ENCODE measurements around the gene ARID3B. TPM values are rescaled to one million over a fixed set of nuclear protein-coding genes. Genes with fewer than 3 reads are reported as not detected.

ARID3B gene
- total and polyA plus RNA-seq, 2 of the 13 experiments (the other 11 are each of a cell fraction or from before 2014, with no cell fraction given), result 5.3 to 12.8 TPM

DNA sequence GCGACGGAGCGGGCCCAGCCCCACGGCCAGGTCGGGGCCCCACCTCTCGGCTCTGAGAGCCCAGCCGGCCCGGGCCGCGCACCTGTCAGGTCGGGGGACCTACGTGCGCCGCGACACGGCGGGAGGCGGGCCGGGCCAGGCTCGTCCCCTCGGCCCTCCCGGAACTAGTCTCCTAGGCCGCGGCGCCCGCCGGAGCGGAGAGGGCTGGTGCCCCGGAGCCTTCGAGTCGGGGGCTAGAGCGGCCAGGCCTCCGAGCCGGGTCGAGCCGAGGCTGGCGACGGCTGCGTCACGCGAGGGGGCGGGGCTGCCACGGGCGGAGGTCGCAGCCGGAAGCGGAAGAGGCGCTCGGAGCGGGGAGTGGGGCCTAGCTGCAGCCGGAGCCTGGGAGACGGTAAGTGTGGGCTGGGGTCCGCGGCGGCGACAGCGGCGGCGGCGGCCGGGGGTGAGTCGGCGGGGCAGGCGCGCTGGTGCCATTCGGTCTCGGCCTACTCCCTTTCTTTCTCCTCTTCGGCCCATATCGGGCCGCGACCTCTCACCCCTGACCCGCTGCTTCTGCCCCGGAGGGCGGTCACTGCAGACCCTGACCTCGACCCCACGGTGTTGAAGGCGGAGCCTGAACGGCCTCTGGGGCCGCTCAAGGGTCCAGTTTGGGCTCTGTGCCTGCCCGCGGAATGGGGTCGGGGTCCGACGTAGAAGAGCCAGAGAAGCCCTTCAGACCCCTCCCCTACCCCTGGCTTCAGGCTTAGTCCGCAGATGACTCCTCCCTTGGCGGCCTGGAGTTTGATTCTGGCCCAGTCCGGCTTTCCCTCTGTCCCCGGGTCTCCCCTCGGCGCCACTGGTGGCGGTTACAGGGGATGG is 74.7 kb downstream of the ARID3B start, which contains the start of gene CLK3 (continued):
- TF ChIP-seq ZNF484 (CRISPR knock-in tag; IDR thresholded peaks at IDR 0.05; ENCODE audit: borderline replicate concordance, low read depth) (no peak), HES4 (CRISPR knock-in tag; IDR thresholded peaks at IDR 0.05; ENCODE audit: borderline replicate concordance) (peak; percentile 97), ZNF780A (CRISPR knock-in tag; IDR thresholded peaks at IDR 0.05) (no peak), ZNF33A (CRISPR knock-in tag; IDR thresholded peaks at IDR 0.05; ENCODE audit: borderline replicate concordance) (peak; percentile 56; the same call in 1 of the 2 replicates), ZMYM3 (CRISPR knock-in tag; IDR thresholded peaks at IDR 0.05) (no peak), GATAD2A (CRISPR knock-in tag; IDR thresholded peaks at IDR 0.05) (no peak), YY1 (IDR thresholded peaks at IDR 0.05; ENCODE audit: insufficient read depth, insufficient replicate concordance, low read depth, low read length) (peak; percentile 84), MAZ (IDR thresholded peaks at IDR 0.05; ENCODE audit: borderline replicate concordance, low read depth, low read length) (peak; percentile 80; the same call in 1 of the 2 replicates), MAZ (CRISPR knock-in tag; IDR thresholded peaks at IDR 0.05; ENCODE audit: low read depth) (peak; percentile 98), ZNF549 (CRISPR knock-in tag; IDR thresholded peaks at IDR 0.05) (peak; percentile 14; the same call in 1 of the 2 replicates), ZBTB3 (CRISPR knock-in tag; IDR thresholded peaks at IDR 0.05; ENCODE audit: borderline replicate concordance, low read depth) (0 out of 2 replicates have a peak, but pooled peaks have one; percentile 74), ZNF136 (CRISPR knock-in tag; IDR thresholded peaks at IDR 0.05; ENCODE audit: low read depth) (no peak), ZSCAN20 (CRISPR knock-in tag; IDR thresholded peaks at IDR 0.05; ENCODE audit: borderline replicate concordance) (peak; percentile 74; the same call in 1 of the 2 replicates), ELF1 (CRISPR knock-in tag; IDR thresholded peaks at IDR 0.05) (peak; percentile 82)
- TF ChIP-seq, protein P1, sequence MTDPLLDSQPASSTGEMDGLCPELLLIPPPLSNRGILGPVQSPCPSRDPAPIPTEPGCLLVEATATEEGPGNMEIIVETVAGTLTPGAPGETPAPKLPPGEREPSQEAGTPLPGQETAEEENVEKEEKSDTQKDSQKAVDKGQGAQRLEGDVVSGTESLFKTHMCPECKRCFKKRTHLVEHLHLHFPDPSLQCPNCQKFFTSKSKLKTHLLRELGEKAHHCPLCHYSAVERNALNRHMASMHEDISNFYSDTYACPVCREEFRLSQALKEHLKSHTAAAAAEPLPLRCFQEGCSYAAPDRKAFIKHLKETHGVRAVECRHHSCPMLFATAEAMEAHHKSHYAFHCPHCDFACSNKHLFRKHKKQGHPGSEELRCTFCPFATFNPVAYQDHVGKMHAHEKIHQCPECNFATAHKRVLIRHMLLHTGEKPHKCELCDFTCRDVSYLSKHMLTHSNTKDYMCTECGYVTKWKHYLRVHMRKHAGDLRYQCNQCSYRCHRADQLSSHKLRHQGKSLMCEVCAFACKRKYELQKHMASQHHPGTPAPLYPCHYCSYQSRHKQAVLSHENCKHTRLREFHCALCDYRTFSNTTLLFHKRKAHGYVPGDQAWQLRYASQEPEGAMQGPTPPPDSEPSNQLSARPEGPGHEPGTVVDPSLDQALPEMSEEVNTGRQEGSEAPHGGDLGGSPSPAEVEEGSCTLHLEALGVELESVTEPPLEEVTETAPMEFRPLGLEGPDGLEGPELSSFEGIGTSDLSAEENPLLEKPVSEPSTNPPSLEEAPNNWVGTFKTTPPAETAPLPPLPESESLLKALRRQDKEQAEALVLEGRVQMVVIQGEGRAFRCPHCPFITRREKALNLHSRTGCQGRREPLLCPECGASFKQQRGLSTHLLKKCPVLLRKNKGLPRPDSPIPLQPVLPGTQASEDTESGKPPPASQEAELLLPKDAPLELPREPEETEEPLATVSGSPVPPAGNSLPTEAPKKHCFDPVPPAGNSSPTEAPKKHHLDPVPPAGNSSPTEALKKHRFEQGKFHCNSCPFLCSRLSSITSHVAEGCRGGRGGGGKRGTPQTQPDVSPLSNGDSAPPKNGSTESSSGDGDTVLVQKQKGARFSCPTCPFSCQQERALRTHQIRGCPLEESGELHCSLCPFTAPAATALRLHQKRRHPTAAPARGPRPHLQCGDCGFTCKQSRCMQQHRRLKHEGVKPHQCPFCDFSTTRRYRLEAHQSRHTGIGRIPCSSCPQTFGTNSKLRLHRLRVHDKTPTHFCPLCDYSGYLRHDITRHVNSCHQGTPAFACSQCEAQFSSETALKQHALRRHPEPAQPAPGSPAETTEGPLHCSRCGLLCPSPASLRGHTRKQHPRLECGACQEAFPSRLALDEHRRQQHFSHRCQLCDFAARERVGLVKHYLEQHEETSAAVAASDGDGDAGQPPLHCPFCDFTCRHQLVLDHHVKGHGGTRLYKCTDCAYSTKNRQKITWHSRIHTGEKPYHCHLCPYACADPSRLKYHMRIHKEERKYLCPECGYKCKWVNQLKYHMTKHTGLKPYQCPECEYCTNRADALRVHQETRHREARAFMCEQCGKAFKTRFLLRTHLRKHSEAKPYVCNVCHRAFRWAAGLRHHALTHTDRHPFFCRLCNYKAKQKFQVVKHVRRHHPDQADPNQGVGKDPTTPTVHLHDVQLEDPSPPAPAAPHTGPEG (CRISPR knock-in tag; IDR thresholded peaks at IDR 0.05), result peak; percentile 65
- TF ChIP-seq, protein P2, sequence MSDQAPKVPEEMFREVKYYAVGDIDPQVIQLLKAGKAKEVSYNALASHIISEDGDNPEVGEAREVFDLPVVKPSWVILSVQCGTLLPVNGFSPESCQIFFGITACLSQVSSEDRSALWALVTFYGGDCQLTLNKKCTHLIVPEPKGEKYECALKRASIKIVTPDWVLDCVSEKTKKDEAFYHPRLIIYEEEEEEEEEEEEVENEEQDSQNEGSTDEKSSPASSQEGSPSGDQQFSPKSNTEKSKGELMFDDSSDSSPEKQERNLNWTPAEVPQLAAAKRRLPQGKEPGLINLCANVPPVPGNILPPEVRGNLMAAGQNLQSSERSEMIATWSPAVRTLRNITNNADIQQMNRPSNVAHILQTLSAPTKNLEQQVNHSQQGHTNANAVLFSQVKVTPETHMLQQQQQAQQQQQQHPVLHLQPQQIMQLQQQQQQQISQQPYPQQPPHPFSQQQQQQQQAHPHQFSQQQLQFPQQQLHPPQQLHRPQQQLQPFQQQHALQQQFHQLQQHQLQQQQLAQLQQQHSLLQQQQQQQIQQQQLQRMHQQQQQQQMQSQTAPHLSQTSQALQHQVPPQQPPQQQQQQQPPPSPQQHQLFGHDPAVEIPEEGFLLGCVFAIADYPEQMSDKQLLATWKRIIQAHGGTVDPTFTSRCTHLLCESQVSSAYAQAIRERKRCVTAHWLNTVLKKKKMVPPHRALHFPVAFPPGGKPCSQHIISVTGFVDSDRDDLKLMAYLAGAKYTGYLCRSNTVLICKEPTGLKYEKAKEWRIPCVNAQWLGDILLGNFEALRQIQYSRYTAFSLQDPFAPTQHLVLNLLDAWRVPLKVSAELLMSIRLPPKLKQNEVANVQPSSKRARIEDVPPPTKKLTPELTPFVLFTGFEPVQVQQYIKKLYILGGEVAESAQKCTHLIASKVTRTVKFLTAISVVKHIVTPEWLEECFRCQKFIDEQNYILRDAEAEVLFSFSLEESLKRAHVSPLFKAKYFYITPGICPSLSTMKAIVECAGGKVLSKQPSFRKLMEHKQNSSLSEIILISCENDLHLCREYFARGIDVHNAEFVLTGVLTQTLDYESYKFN (CRISPR knock-in tag; conservative IDR thresholded peaks at IDR 0.05), result peak; percentile 70; the same call in 1 of the 2 replicates
- TF ChIP-seq, protein P3, sequence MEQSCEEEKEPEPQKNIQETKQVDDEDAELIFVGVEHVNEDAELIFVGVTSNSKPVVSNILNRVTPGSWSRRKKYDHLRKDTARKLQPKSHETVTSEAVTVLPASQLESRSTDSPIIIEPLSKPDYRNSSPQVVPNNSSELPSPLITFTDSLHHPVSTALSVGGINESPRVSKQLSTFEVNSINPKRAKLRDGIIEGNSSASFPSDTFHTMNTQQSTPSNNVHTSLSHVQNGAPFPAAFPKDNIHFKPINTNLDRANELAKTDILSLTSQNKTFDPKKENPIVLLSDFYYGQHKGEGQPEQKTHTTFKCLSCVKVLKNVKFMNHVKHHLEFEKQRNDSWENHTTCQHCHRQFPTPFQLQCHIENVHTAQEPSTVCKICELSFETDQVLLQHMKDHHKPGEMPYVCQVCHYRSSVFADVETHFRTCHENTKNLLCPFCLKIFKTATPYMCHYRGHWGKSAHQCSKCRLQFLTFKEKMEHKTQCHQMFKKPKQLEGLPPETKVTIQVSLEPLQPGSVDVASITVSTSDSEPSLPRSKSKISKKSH (CRISPR knock-in tag; IDR thresholded peaks at IDR 0.05; ENCODE audit: borderline replicate concordance), result 0 out of 2 replicates have a peak, but pooled peaks have one; percentile 4

Measured in HepG2 (cell line).